Measurements from ENCODE around the gene BRD2. TPM values are rescaled to one million over a fixed set of nuclear protein-coding genes. Genes with fewer than 3 reads are reported as not detected.
"Not testable (repeated sequence)": the region's sequence is repeated elsewhere in the genome, so short reads cannot be mapped to it uniquely, and the experiment has no call there.

The BRD2 gene
- 100 to 1,000 TPM; 338 to 358 (median 348) TPM for total RNA-seq

- Mint-ChIP-seq H3K36me3 (ENCODE audit: insufficient read depth) (peaks cover 24% of the 10 kb centered on the region), H3K4me3 (peak within 1 kb of the TSS; percentile 99), H3K27me3 (ENCODE audit: low read depth) (no peaks in the 10 kb centered on the region), H3K4me1 (ENCODE audit: low read depth) (peaks cover 35% of the 10 kb centered on the region), H3K9me3 (no peaks in the 10 kb centered on the region)
- DNase-seq (peak; percentile 94), ATAC-seq (peak; percentile 42 to 44)
These were observed at the start of gene BRD2 for GRCh38 chr6:32968093-32968866. BRD2 (plus strand) TSS chr6:32968594; CDS start chr6:32972899, 4,305 bp downstream.

DNA sequence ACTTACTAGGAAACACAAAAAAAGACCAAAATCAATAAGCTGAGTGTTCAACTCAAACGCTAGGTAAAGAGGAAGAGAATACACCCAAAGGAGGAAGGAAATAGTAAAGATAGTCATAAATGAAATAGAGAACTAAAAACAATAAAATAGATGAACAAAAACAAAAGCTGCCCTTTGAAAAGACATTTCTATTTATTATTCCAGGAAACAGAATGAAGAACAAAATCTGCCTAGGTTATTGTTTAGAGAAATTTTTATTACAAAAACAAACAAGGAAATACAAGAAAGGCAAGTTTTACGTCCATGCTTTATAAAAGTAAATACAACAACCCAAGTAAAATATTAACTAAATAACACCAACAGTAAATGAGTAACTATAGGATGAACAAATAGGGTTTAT lies 47.7 kb upstream of the BRD2 start:
- no peak for ATAC-seq
- peaks cover 3% of the 10 kb centered on the region for H3K4me1 Mint-ChIP-seq (ENCODE audit: low read depth)
- no peak overlapping the region for H3K4me3 Mint-ChIP-seq
- no peaks in the 10 kb centered on the region for H3K27me3 Mint-ChIP-seq (ENCODE audit: low read depth)
- no peak for DNase-seq
- no peaks in the 10 kb centered on the region for H3K9me3 Mint-ChIP-seq
- H3K36me3 Mint-ChIP-seq (ENCODE audit: insufficient read depth): no peaks in the 10 kb centered on the region

DNA sequence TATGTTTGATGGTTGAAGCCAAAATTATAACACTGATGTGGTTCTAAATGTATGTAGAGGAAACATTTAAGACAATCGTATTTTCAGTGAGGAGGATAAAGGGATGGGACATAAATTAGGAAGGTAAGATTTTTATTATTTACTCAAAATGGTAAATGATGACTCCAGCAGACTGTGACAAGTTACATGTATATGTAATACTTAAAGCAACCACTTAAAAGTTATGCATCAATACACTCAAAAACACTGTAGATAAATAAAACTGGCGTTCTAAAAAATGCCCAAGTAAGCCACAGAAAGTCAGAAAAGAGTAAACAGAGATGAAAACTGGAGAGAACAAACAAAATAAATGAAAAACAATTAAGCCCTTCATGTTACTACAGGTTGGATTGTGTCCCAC lies 46.3 kb upstream of the BRD2 start:
- Mint-ChIP-seq H3K9me3 (no peaks in the 10 kb centered on the region), H3K4me3 (no peak overlapping the region), H3K4me1 (ENCODE audit: low read depth) (no peaks in the 10 kb centered on the region), H3K36me3 (ENCODE audit: insufficient read depth) (no peaks in the 10 kb centered on the region), H3K27me3 (ENCODE audit: low read depth) (no peaks in the 10 kb centered on the region)
- no peak for DNase-seq
- no peak for ATAC-seq

DNA sequence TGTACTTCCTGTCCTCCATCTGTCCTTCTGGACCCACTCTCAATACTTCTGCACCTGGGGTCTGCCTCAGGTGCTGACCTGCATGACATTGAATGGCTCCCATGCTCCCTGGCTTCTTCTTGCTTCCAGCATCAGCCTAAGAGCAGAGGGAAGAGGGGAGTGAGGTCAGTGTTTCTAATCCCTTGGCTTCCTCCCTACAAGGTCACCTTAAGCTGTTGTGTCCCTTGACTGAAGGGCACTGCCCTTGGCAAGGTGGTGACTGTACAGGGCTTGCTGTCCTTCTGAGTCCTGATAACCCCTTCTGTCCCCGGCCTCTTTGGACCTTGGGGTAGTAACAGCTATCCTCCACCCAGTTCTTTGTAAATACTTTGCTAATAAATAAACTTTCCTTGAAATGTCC lies 37.2 kb upstream of the BRD2 start:
- no peaks in the 10 kb centered on the region for H3K9me3 Mint-ChIP-seq
- H3K27me3 Mint-ChIP-seq (ENCODE audit: low read depth): no peaks in the 10 kb centered on the region
- DNase-seq (no peak), ATAC-seq (no peak)
- H3K36me3 Mint-ChIP-seq (ENCODE audit: insufficient read depth): no peaks in the 10 kb centered on the region
- no peak overlapping the region for H3K4me3 Mint-ChIP-seq
- H3K4me1 Mint-ChIP-seq (ENCODE audit: low read depth): peaks cover 6% of the 10 kb centered on the region

DNA sequence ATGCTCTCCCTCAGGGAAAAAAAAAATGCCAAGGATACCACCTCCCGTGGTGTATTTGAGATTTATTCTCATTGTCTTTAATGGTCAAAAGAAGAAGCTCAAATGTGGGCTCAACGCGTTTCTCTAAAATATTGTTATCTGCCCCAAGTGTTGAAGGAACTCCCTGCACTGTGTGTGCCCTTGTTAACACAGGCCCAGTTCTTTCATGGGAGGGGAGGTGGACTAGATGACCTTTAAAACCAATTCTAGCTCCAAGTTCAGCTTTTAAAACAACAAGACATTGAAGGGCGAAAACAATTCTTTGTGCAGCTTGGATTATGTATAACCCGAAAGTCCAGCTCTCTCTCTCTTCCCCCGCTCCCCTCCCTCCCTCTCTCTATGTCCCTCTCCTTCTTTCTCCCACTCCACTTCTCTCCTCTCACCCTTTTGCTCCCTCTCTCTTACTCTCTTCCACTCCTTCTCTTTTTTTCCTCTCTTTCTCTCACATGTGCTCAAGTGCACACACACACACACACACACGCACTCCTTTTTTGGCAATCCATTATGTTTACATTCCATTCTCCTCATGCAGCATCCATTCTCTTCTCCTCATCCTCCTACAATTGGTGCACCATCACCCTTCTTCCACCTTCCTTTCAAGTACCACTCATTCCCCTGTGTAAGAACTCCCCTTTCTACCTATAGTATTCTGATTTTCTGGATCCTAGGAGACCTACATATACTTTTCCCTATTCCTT lies 36.1 kb upstream of the BRD2 start:
- Mint-ChIP-seq H3K9me3 (no peaks in the 10 kb centered on the region), H3K4me1 (ENCODE audit: low read depth) (peaks cover 6% of the 10 kb centered on the region), H3K27me3 (ENCODE audit: low read depth) (no peaks in the 10 kb centered on the region), H3K4me3 (no peak overlapping the region), H3K36me3 (ENCODE audit: insufficient read depth) (no peaks in the 10 kb centered on the region)
- DNase-seq (no peak), ATAC-seq (no peak)

- no peak overlapping the region for H3K4me3 Mint-ChIP-seq
- peak in 1 of 2 donors; percentile 73 for ATAC-seq
These were observed 34.7 kb upstream of the BRD2 start for GRCh38 chr6:32933661-32934085.

GRCh38 chr6:32935551-32936238 lies 32.7 kb upstream of the BRD2 start:
- Mint-ChIP-seq H3K4me1 (ENCODE audit: low read depth) (peaks cover 18% of the 10 kb centered on the region), H3K4me3 (no peak overlapping the region), H3K27me3 (ENCODE audit: low read depth) (no peaks in the 10 kb centered on the region), H3K9me3 (no peaks in the 10 kb centered on the region), H3K36me3 (ENCODE audit: insufficient read depth) (peaks cover 2% of the 10 kb centered on the region)
- no peak for ATAC-seq
- DNase-seq: no peak

More at GRCh38 chr6:32933661-32934085, 34.7 kb upstream of the BRD2 start:
- Mint-ChIP-seq H3K27me3 (ENCODE audit: low read depth) (no peaks in the 10 kb centered on the region), H3K9me3 (no peaks in the 10 kb centered on the region), H3K36me3 (ENCODE audit: insufficient read depth) (peaks cover 2% of the 10 kb centered on the region), H3K4me1 (ENCODE audit: low read depth) (peaks cover 8% of the 10 kb centered on the region)
- peak; percentile 78 for DNase-seq

- H3K36me3 Mint-ChIP-seq (ENCODE audit: insufficient read depth): peaks cover 2% of the 10 kb centered on the region
- DNase-seq (no peak), ATAC-seq (no peak)
- no peaks in the 10 kb centered on the region for H3K27me3 Mint-ChIP-seq (ENCODE audit: low read depth)
- H3K4me3 Mint-ChIP-seq: no peak overlapping the region
- H3K4me1 Mint-ChIP-seq (ENCODE audit: low read depth): peaks cover 26% of the 10 kb centered on the region
- H3K9me3 Mint-ChIP-seq: no peaks in the 10 kb centered on the region
These were observed 31.9 kb upstream of the BRD2 start for GRCh38 chr6:32936239-32937152.

DNA sequence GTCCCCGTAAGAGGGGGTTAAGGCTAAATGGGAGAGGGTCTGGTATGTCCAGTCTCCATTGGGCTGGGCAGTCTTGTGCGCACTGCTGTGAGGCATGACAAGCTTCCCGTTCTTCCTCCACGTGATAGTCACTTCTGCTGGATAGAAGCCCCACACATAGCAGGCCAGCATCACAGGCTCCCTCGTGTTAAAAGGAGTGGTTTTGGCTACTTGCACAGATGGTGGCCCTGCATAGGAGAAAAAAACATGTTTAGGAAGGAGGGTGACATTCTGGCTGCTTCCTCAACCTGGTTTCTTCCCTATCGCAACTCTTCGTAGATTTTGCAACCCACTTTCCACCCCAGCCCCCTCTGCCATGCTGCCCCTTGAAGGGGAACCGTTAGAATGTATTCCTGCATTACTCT lies 31.2 kb upstream of the BRD2 start:
- no peak overlapping the region for H3K4me3 Mint-ChIP-seq
- peaks cover 2% of the 10 kb centered on the region for H3K36me3 Mint-ChIP-seq (ENCODE audit: insufficient read depth)
- no peak for DNase-seq
- peaks cover 32% of the 10 kb centered on the region for H3K4me1 Mint-ChIP-seq (ENCODE audit: low read depth)
- no peaks in the 10 kb centered on the region for H3K9me3 Mint-ChIP-seq
- no peaks in the 10 kb centered on the region for H3K27me3 Mint-ChIP-seq (ENCODE audit: low read depth)
- ATAC-seq: no peak

- Mint-ChIP-seq H3K4me1 (ENCODE audit: low read depth) (peaks cover 42% of the 10 kb centered on the region), H3K9me3 (no peaks in the 10 kb centered on the region), H3K36me3 (ENCODE audit: insufficient read depth) (peaks cover 2% of the 10 kb centered on the region), H3K4me3 (peak overlapping the region; percentile 16), H3K27me3 (ENCODE audit: low read depth) (no peaks in the 10 kb centered on the region)
- ATAC-seq: no peak
- DNase-seq: no peak
These were observed 29.9 kb upstream of the BRD2 start for GRCh38 chr6:32938494-32938893.

DNA sequence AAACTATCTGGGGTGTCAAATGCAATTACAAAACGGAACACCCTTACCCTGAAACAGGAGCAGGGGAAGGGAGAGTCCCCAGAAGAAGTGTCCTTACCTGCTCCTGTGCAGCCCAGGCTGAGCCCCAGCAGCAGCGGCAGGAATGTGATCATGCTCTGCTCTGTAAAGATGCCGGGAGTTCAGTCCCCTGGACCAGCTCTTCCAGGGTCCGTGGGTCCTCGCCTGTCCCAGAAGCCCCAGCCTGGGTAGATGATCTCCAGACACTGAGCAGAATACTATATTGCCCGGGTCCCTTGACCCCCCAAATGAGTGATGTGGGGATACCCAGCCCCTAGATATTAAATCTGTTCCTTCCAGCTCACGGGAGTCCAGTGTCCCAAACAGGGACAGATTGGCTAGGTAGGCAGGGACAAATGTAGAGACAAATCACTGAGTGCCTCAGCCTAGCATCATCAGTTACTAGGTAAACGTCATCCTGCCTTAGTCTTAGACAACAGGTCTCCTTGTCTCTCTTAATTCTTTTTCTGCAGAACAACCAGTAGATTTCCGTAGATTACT lies 27.7 kb upstream of the BRD2 start, which contains the start of gene HLA-DMB:
Gene HLA-DMB, minus strand, starts transcription at position 373 of the 558 bp plus-strand sequence. Its CDS starts 221 bp downstream, at position 152.
- Mint-ChIP-seq H3K27me3 (ENCODE audit: low read depth) (no peaks in the 10 kb centered on the region), H3K36me3 (ENCODE audit: insufficient read depth) (peaks cover 2% of the 10 kb centered on the region), H3K4me3 (peak within 1 kb of the TSS; percentile 84), H3K9me3 (no peaks in the 10 kb centered on the region), H3K4me1 (ENCODE audit: low read depth) (peaks cover 59% of the 10 kb centered on the region)
- DNase-seq (peak; percentile 23), ATAC-seq (peak; percentile 82 to 83)

DNA sequence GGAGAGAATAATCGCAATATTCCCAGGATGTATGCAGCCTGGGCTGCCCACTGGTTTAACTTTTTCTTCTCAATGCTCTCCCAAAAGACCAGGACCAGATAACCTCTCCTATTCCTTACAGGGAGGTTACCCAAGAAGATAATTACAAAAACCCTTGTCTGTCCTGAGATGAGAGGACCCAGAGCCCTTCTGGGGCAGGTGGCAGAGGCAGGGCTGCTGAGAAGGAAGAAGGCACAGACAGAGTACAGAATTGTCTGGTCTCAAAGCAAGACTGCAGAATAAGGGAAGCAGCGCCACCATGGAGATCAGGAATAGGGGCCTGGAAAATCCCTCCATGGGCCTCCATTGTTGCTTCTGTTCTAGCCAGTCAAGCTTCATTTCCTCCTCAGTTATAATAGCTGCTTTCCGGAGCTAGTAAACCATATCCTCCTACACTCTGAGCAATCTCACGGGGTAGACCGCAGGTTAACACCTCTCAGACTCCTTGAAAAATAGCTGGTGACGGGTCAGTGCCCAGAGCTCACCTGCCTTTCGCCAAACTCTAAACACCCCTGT lies 27.1 kb upstream of the BRD2 start:
- Mint-ChIP-seq H3K36me3 (ENCODE audit: insufficient read depth) (peaks cover 2% of the 10 kb centered on the region), H3K4me1 (ENCODE audit: low read depth) (peaks cover 60% of the 10 kb centered on the region), H3K9me3 (no peaks in the 10 kb centered on the region), H3K4me3 (peak overlapping the region; percentile 84), H3K27me3 (ENCODE audit: low read depth) (no peaks in the 10 kb centered on the region)
- DNase-seq: peak; percentile 24
- ATAC-seq: peak; percentile 83 to 87

- not testable (repeated sequence) for H3K27me3 Mint-ChIP-seq (ENCODE audit: low read depth); H3K4me3 Mint-ChIP-seq; H3K9me3 Mint-ChIP-seq; H3K36me3 Mint-ChIP-seq (ENCODE audit: insufficient read depth); ATAC-seq; DNase-seq
- peaks cover 69% of the 10 kb centered on the region for H3K4me1 Mint-ChIP-seq (ENCODE audit: low read depth)
These were observed 25.8 kb upstream of the BRD2 start for GRCh38 chr6:32942555-32943123.

Data from activated T-cell treated with anti-CD3 and anti-CD28 coated beads, Interleukin-2, amount 50 U/mL, for 4 hours (primary cell).